Measurements from ENCODE around the gene HDGFL2.

- no peak for TF ChIP-seq CTCF (IDR thresholded peaks at IDR 0.05; ENCODE audit: borderline replicate concordance, extremely low read depth, low read length, poor library complexity, severe bottlenecking)
- TF ChIP-seq EZH2 (IDR thresholded peaks at IDR 0.05; ENCODE audit: borderline replicate concordance, low read depth, low read length, severe bottlenecking): no peak
Measured at GRCh38 chr19:4539169-4539692, 67.1 kb downstream of the HDGFL2 start.
